ELR (cell line): ENCODE results near the gene SGPP2.

Source experiments
- DNase-seq: peaks from one replicate; pipeline ENCODE4 v3.0.0-alpha.2; 2015; ENCODE audit warnings: low read depth

The SGPP2 gene

DNA sequence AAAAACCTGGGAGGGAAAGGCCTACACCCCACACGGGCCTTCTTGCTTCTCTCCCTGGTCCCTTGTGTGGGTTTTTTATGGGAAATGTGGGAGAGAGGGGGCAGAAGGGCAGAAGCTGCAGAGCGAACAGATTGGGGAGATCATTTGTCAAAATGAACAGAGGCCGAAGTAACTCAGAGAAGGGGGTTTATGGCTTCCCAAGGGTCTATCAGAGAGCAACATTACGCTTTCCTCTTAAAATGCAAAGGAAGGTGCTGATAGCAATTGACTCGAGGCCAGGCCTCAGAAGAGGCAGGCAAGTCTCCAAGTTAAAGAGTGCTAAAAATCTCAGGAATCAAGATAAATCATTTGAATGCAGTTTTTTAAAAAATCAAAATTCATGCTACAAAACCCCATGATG, 101.5 kb downstream of the SGPP2 start:
- DNase-seq = no peak

GRCh38 chr2:222526480-222527277, 102.3 kb downstream of the SGPP2 start:
- no peak for DNase-seq

DNA sequence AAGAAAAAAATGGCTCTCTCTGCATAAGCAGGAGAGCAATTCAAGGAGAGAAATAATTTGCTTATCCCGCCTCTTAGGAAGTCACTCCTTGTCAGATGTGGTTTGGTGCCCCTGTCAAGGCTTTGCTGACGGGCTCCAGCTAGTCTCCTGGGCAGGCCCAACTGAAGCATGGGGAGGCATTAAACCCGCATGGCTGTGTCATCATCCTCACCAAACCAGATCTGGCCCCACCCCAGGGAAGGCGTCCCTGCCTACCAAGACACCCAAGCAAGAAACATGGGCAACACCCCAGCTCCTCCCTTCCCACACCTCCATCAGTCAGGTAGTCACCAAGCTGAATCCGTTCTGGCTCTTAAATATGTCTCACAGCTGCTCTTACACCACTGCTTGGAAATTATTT, 108.0 kb downstream of the SGPP2 start:
- no peak for DNase-seq

GRCh38 chr2:222535477-222535876, 111.1 kb downstream of the SGPP2 start:
- DNase-seq = no peak

DNA sequence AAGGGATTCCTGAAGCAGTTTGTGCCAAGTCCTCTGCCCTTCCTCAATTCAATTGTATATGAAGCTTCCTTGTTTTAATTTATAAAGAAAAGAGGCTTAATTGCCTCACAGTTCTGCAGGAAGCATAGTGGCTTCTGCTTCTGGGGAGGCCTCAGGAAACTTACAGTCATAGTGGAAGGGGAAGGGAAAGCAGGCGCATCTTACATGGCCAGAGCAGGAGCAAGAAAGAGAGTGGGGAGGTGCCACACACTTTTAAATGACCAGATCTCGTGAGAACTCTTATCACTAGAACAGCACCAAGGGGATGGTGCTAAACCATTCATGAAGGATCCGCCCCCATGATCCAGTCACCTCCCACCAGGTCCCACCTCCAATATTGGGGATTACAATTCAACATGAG, 114.2 kb downstream of the SGPP2 start:
- DNase-seq = no peak

GRCh38 chr2:222544661-222545060, 120.3 kb downstream of the SGPP2 start:
- no peak for DNase-seq

GRCh38 chr2:222545823-222546795, 121.8 kb downstream of the SGPP2 start:
- DNase-seq = no peak

DNA sequence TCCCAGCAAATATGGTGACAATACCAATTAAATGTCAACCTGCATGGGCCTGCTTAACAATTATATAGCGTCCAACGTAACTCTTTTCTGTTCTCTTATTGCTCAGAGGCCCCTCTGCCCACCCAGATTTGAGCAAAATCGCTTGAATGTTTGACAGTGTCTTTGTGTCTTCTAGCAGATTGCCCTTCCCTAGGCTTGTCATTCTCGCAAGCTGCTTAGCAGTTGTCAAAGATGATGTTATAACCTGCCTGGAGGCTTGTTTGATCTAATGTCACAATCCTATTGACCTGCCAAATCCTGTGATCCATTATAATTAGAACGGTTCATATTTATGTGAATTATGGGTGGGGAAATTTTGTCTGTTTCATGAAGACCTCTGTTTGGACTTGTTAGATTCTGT, 122.7 kb downstream of the SGPP2 start:
- DNase-seq = no peak

DNA sequence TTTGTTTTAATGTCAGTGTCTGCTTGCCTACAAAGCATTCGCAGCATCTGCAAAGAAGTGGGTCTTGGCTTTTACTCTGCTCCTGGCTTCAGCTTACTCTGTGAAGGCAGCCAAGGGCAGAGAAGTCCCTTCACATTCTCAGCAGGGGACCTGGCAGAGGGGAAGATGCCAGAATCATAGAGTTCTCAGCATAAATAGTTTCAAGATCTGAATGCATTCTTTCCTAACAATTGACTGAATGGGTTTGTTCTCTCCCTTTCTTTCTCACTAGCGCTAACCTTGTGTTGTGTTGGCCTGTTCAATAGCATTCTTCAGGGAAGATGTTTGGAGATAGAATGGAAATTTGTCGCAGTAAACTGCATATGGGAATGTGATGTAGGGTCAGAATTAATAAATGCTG, 124.6 kb downstream of the SGPP2 start:
- DNase-seq = no peak

GRCh38 chr2:222554517-222554916, 130.2 kb downstream of the SGPP2 start:
- DNase-seq = no peak

- DNase-seq = no peak
Measured at GRCh38 chr2:222561151-222561550, 136.8 kb downstream of the SGPP2 start.

GRCh38 chr2:222561817-222562645, 137.7 kb downstream of the SGPP2 start:
- peak; percentile 62 for DNase-seq

DNA sequence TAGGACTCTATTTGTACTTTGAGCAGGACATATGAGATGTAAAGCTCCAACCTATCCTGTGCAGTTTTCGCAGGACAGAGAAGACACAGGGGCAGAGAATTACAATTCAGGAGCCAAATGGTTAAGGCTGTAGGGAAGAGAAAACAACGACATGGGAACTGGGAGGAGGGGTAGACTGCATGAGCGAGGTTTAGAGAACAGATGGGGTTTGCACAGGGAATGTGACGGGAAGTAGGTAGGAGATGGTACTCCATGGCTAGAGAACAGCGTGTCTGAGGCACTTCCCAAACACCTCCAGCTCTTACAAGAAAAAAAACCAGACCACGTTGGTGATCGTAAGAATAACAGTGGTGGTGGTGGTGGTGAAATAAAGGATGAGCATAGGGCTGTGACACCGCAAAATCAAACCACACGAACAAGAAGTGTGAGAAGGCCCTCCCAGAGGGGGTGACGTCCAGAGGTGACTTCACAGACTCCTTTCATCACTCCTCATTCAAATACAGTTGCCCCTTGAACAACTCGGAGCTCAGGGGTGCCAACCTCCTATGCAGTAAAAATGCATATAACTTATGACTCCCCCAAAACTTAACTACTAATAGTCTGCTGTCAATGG, 138.9 kb downstream of the SGPP2 start:
- no peak for DNase-seq

GRCh38 chr2:222563936-222564335, 139.6 kb downstream of the SGPP2 start:
- no peak for DNase-seq

- DNase-seq = no peak
Measured at GRCh38 chr2:222566229-222566628, 141.9 kb downstream of the SGPP2 start.

DNA sequence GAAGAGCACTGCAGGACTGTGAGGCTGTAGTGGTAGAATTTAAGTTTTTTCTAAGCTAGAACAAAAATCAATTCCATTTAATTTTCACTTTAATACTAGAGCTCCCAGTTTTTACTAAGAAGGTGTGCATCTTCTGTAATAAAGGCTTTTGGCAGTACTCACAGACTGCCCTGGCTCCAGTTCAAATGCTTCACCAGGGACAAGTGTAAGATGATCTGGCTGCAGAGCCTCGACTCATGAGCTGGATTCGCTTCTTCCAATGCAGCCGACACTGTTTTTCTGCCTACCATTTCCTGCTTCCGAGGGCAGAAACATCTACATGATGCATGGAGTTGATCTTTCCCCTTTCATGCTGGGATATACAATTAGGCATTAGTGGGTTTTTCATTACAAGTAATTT, 144.5 kb downstream of the SGPP2 start:
- DNase-seq = no peak

- DNase-seq = peak; percentile 54
Measured at GRCh38 chr2:222569826-222570225, 145.5 kb downstream of the SGPP2 start.

DNA sequence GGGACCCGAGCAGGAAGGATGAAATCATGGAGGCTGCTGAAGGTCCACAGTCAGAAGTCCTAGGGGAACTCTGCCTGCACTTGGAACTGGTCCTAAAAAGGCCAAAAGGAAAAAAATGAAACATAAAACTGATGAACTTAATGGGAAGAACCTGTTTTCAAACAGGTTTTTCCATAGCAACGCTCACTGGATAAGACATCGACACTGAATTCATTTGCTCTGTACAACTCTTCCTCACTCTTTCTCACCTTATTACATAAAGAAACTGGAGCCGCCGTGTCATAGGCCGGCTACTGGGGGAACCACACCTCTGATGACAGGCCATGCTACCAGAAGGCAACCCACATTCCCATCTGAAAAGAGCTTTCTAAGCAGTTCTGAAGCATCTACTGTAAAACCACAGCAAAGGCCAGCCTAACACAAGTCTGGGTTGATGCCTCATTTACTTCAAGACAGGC, 147.9 kb downstream of the SGPP2 start:
- DNase-seq = no peak

- DNase-seq = peak; percentile 25
Measured at GRCh38 chr2:222572751-222573174, 148.4 kb downstream of the SGPP2 start.

DNA sequence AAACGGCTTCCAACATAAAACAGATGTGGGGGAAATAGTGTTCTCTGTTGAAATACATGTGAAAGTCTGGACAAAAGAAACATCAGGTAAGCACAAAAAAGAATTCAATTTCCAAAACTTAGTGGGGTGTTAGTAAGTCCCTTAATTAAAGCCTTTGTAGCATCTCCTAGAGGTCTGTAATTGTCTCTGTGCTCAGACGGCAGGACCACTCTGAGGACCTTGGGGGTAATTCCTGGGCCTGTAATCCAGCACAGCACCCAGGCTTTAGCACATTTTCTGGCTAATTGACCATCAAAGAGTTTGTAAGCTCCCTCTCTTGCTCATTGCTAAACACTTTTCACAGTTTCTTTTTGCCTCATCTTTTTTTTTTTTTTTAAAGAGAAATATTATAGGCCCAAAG, 151.3 kb downstream of the SGPP2 start:
- no peak for DNase-seq
